ENCODE results near the gene KIAA1549. TPM values are rescaled to one million over a fixed set of nuclear protein-coding genes. Genes with fewer than 3 reads are reported as not detected.
A peak's percentile ranks its signal among the peaks of the same experiment; 100 is the strongest.

The KIAA1549 gene
- total and polyA plus RNA-seq, 10 of the 15 experiments (the other 5 are each of a cell fraction or from before 2014, with no cell fraction given) = 0.02 to 0.82 (median 0.22) TPM

DNA sequence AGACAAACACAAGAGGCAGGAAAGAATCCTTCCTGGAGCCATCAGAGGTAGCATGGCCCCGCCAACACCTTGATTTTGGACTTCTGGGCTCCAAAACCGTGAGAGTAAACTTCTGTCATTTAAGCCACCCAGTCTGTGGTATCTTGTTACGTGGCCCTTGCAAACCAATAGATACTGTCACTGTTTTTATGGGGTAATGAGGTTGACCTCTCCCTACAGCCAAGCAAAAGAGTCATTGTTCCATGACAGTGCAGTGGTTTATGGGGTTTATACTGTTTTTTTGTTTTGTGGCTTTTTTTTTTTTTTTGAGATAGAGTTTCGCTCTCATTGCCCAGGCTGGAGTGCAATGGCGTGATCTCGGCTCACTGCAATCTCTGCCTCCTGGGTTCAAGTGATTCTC is 32.8 kb downstream of the KIAA1549 start:
- intact Hi-C loops (cut with micrococcal nuclease; ENCODE audit: unreplicated experiment) (no loop called here), in situ Hi-C loops (cut with MboI) (no loop called here)
- TF ChIP-seq CEBPZ (IDR thresholded peaks at IDR 0.05; ENCODE audit: low read depth, low read length) (no peak), HDAC6 (IDR thresholded peaks at IDR 0.05; ENCODE audit: unreplicated experiment) (no peak), RBBP5 (conservative IDR thresholded peaks at IDR 0.05) (no peak), RUNX3 (IDR thresholded peaks at IDR 0.05; ENCODE audit: low read length) (peak; percentile 54; the same call in 1 of the 2 replicates), ESRRA (IDR thresholded peaks at IDR 0.05; ENCODE audit: low read length) (no peak), NR2F1 (conservative IDR thresholded peaks at IDR 0.05) (0 out of 2 replicates have a peak, but pooled peaks have one; percentile 34), MTA2 (IDR thresholded peaks at IDR 0.05; ENCODE audit: low read depth) (no peak), CHD4 (IDR thresholded peaks at IDR 0.05) (no peak)
- Histone ChIP-seq H3K9me3 (replicated peaks; ENCODE audit: control insufficient read depth, insufficient read depth, low read length) (no peaks in the 10 kb centered on the region), H2AFZ (ENCODE audit: control insufficient read depth, low read depth, low read length) (no peak overlapping the region), H3K79me2 (ENCODE audit: control insufficient read depth, insufficient read depth, low read length) (no peaks in the 10 kb centered on the region), H3K27ac (ENCODE audit: control insufficient read depth, insufficient read depth) (no peak overlapping the region), H3K4me1 (ENCODE audit: control insufficient read depth, insufficient read depth, low read length) (no peaks in the 10 kb centered on the region), H3K27me3 (replicated peaks in 1 of 2; ENCODE audit: control insufficient read depth in 2 of 2, insufficient read depth in 2 of 2, low read length in 1 of 2) (peaks cover 2% of the 10 kb centered on the region in 2 experiments; a peak in 1 of 4 replicates), H3K4me2 (ENCODE audit: control insufficient read depth, insufficient read depth) (no peak overlapping the region), H3K4me3 (no peak overlapping the region), H4K20me1 (ENCODE audit: control insufficient read depth, insufficient read depth) (no peaks in the 10 kb centered on the region), H3K36me3 (ENCODE audit: control insufficient read depth in 2 of 2, insufficient read depth in 2 of 2, low read length in 1 of 2) (no peaks in the 10 kb centered on the region), H3K9ac (ENCODE audit: control insufficient read depth, insufficient read depth, low read length) (no peak overlapping the region)
- peak; percentile 3 for DNase-seq (ENCODE audit: low read depth, low spot score)
- ChIA-PET POLR2A (no interaction called here), SMC1A (ENCODE audit: uncharacterized antibody, unreplicated experiment) (interaction anchor here (0.6 kb wide), 1 partner anchor 19 kb away, joined by 3 read pairs; no protein-coding TSS in a partner anchor), CTCF (no interaction called here), RAD21 (ENCODE audit: unreplicated experiment) (no interaction called here)
- ATAC-seq = peak; percentile 91
- 33% methylated on average over 4 of the region's 6 CpGs for WGBS (ENCODE audit: insufficient coverage, insufficient replicate concordance, low lambda C conversion rate, missing lambda C conversion rate)
- no peak for FAIRE-seq
- BruUV-seq (replicated peaks) = no TSS peak
